Measurements from ENCODE around the gene ZNF821.
"Not testable (repeated sequence)": the region's sequence is repeated elsewhere in the genome, so short reads cannot be mapped to it uniquely, and the experiment has no call there.

ZNF821 gene, protein sequence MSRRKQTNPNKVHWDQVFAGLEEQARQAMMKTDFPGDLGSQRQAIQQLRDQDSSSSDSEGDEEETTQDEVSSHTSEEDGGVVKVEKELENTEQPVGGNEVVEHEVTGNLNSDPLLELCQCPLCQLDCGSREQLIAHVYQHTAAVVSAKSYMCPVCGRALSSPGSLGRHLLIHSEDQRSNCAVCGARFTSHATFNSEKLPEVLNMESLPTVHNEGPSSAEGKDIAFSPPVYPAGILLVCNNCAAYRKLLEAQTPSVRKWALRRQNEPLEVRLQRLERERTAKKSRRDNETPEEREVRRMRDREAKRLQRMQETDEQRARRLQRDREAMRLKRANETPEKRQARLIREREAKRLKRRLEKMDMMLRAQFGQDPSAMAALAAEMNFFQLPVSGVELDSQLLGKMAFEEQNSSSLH

DNA sequence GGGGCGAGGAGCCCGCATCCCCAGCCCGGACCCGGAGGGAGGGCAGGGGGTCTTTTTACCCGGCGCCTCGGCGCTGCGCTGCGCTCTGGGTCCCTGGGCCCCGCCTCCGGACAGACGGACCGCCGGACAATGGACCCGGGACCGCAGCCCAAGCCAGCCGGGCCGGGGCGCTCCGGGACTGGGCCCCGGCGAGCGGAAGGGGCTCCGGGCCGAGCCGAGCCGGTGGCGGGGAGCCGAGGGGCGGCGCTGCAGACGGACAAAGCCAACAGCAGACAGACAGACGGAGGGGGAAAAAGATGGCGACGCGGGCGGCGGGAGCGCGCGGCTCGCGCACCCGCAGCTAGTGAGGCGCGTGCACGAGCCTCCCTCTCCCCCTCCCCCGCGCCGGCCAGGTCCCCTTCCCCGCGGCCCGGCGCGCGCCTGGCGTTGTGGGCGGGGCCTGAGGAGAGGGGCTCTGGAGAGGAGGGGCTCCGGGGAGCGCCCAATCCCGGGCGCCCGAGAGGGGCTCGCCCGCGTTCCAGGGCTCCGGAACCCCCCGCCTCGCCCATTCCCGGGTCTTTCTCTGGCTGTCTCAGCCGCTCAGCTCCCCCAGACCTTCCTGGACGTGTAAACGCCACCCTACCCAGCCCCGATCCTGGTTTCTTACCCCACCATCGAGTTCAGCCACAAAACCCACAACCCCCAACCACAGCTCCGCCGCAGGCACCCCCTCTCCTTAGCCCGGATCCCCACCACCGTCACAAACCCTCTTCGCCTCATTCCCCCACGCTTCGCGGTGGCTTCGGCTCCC is at the start of gene ZNF821:
Gene ZNF821, minus strand, starts transcription at position 334 of the 790 bp plus-strand sequence. CDS start 4,236 bp downstream, outside the sequence.
- DNase-seq (ENCODE audit: low read depth in 2 of 2) = peak; percentile 41 to 51

DNA sequence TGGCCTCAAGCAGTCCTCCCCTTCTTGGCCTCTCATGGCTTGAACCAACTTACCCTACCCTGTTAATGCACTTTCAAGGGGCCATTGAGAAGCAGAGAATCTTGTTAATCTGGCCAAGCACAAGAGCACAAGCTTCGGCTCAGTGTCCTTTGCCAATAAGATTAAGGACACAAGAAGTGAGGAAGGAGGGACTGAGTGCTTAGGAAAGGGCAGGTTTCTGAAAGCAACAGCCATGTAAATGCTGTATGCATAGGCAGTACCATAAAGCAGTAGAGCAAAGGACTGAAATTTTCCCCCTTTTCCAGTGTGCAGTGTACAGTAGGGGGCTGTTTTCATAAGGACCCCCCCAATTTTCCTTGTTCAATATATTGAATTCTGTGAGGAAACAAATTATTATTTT is 49.0 kb upstream of the ZNF821 start:
- DNase-seq (ENCODE audit: low read depth in 2 of 2) = no peak

DNA sequence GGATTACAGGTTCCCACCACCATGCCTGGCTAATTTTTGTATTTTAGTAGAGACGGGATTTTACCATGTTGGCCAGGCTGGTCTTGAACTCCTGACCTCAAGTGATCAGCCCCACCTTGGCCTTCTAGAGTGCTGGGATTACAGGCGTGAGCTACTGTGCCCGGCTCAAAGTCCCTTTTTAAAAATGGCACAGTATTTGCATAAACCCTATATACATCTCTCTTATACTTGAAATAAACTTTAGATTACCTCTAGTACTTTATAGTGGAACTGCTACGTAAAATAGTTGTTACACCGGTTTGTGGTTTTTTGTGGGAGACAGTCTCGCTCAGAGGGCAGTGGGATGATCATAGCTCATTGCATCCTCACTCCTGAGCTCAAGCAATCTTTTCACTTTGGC is 47.6 kb upstream of the ZNF821 start:
- DNase-seq (ENCODE audit: low read depth in 2 of 2) = no peak

DNA sequence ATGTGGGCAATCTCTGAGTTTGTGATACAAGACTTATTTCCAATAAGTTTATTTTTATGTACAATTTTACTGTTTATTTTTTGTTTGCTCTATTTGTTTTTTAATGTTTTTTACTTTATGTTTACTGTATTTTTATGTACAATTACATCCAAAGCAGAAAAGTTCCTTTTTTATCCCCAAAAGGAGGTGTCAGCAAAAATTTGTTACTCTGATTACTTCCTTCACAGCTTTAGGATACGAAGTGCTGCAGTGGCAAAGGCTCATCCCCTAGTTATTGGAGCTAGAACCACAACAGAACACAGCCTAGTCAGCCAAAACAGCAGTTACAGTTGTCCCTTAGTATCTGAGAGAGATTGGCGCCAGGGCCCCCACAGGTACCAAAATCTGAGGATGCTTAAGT is 47.0 kb upstream of the ZNF821 start:
- no peak for DNase-seq (ENCODE audit: low read depth in 2 of 2)

DNA sequence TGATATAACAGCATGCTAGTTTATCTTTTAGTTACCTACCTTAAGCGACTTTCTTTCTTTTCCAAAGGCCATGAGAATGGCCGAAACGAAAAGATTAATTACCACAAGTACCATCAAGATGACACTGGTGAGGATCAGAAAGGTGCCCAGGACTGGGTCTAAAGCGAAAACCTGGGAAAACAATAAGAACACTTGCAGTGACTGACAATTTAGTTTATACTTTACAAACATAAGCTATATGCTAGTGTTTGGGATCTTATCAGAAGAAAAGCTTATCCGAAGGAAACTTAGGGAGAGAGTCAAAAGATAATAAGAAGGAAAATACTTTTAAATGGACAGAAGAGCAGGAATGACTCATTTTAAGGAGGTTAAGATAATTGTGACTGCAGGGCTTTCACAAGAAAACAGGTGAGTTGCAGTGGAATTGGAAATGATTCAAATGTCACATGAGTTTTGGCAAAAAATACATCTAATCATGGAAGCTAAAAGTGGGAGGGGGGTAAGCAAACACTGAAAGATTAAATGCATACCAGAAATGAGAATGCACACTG is 46.1 kb upstream of the ZNF821 start:
- no peak for DNase-seq (ENCODE audit: low read depth in 2 of 2)

DNA sequence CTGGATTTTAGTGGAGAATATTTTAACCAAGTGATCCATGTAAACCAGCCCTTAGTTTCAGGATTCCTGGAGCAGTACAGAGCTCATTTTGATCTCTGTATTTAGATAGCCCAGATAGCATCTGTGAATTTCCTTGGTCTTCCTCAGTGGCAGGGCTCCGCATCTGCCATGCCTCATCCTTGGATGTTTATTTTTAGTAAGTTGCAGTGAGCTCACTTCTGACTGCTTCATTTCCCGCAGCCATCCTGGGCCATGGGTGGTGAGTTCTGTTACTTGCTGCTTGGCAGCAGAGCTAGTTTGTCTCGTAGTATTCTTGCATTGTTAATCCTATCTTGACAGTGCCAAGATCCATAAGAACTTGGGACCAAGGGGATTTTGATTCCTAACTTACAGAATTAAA is 45.1 kb upstream of the ZNF821 start:
- DNase-seq (ENCODE audit: low read depth in 2 of 2) = no peak

DNA sequence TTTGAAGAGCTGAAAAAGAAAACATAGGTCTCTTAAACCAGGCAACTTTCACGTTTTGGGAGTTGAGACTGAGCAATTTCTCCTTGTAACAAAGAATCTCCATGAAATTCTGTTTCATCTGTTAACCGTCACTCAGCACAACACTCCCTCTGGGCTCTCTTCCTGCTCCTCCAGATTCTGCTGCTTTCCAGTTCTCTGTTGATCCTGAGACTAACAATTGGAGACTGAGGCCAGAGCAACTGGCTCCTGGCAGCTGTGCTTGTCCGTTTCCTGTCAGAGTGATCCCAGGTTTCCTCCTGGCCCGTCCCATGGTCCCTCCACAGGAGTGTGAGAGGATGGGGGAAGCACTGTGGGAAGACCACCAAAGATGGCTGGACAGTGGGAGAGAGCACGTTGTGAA is 43.8 kb upstream of the ZNF821 start:
- DNase-seq (ENCODE audit: low read depth in 2 of 2) = no peak

DNA sequence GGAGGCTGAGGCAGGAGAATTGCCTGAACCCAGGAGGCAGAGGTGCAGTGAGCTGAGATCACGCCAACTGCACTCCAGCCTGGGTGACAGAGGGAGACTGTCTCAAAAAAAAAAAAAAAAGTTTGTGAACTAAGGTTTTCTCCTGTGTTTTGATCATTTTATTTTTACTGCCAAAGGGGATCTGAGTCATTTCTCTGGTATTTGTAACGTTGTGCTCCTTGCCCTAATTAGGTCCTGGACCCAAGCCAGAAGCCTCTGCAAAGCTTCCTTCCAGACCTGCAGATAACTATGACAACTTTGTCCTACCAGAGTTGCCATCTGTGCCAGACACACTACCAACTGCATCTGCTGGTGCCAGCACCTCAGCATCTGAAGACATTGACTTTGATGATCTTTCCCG is 43.4 kb upstream of the ZNF821 start:
- DNase-seq (ENCODE audit: low read depth in 2 of 2) = no peak

DNA sequence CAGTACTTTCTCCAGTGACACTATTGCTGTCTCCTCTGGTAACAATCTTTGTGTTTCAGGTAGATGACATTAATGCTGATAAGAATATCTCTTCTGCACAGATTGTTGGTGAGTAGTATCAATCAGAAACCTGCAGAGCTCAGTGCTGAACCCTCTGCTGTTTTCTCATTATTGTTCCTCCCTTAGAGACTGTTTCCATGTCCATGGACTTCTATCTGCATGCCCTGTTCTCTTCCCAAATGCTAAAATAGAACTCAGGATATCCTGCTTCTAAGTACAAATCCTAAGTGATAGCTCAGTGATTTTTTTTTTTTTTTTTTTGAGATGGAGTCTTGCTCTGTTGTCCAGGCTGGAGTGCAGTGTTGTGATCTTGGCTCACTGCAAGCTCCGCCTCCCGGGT is 40.7 kb upstream of the ZNF821 start:
- DNase-seq (ENCODE audit: low read depth in 2 of 2) = no peak

DNA sequence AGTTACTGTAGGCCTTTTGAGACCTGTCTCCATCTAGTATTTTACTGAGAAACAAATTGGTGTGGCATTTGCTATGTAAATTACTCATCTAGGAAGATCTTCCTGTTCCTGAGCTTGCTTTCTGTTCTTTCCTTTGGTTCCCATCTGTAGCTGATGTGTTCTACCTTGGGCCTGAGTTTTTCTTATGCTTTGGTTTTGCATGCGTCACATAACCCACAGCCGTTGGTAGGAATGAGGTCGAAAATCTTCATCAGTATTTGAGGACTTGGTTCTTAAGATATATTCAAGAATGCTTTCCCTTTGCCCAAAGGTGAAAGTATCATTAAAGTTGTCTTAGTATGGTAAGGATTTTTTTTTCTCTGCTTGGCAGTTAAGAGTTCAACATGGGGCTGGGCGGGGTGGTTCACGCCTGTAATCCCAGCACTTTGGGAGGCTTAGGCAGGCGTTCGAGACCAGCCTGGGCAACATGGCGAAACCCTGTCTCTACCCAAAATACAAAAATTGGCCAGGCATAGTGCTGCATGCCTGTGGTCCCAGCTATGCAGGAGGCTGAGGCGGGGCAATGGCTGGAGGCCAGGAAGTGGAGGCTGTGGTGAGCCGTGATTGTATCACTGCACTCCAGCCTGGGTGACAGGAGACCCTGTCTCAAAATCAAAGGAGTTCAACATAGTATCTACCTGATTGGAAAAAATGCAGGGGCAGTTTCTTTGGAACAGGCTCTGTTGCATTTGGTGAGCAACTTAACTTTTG is 40.1 kb upstream of the ZNF821 start:
- DNase-seq (ENCODE audit: low read depth in 2 of 2) = no peak

DNA sequence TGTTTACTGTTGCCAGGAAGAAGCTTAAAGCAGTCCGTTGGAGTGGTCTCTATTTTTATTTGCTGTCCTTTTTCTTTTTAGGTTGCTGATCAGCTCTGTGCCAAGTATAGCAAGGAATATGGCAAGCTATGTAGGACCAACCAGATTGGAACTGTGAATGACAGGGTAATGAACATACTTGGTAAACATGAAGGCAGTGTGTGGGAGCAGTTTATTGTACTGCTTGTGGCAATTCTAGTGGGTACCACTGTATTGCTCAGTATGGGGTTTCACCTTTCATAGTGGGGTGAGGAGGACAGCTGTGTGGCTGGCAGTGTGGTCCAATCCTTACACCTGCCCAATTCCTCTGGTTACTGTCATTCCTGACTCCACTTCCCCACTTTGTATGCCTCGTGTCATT is 36.7 kb upstream of the ZNF821 start:
- no peak for DNase-seq (ENCODE audit: low read depth in 2 of 2)

DNA sequence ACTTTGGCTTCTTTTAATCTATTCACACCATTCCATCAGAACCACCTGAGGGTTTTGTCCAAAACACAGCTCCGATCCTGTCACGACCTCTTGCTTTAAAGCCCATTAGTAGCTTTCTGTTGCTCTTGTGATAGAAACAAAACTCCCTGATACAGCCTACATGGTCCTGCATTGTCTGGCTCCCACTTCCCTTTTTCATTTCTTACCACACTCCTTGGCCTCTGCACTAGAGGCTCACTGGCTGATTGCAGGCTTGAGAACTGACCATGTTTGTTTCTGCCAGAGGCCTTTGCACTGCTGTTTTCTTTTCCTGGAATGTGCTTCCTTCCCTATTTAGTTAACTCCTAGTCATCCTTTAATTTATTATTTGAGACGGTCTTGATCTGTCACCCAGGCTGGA is 35.1 kb upstream of the ZNF821 start:
- no peak for DNase-seq (ENCODE audit: low read depth in 2 of 2)

DNA sequence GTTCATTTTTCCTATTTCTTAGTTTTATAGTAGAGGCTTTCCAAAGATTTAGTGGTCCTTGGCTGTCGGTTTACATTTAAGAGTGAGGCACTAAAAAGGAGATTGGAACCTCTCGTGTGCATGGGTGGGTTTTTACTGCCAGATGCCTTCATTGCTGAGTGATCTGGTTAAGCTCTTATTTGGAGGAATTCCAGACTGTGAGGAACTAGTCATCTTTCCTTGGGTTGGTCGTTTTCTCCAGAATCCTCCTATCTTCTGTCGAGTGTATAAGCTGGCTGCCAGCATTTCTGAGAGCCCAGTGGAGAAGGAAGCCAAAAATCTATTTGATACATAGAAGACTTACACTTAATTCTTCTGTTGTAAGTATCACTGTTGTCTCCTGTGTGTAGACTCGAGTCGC is 33.9 kb upstream of the ZNF821 start:
- no peak for DNase-seq (ENCODE audit: low read depth in 2 of 2)

DNA sequence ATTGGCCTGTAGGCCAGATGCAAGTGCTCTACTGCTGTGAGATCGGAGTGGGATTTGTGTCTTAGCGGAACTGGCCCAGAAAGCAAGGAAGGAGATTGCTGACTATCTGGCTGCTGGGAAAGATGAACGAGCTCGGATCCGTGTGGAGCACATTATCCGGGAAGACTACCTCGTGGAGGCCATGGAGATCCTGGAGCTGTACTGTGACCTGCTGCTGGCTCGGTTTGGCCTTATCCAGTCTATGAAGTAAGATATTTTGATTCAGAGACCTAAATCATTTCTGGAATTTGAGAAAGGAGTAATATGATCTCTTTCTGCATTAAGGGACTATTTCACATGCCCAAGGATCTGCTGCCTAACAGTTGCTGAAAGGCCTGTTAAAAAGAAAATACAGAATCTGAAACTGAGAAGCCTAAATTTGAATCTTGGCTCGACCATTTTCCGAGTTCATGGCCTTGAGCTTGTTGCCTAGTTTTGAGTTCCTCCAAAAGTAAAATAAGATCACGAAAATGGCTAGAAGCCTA is 32.5 kb upstream of the ZNF821 start:
- no peak for DNase-seq (ENCODE audit: low read depth in 2 of 2)

DNA sequence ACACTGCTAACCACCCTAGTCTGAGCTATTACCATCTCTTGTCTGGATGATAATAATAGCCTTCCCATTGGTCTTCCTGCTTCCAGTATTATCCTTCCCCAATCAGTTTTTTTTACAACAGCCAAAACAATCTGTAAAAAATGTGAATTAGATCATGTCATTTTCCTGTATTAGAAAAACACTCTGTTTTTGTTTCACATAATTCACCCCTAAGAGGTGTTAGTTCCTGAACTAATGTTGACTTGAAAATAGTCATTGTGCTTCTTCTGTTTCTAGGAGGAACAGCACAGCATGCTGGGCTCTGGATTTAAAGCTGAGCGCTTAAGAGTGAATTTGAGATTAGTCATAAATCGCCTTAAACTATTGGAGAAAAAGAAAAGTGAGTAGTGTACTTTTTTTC is 31.4 kb upstream of the ZNF821 start:
- DNase-seq (ENCODE audit: low read depth in 2 of 2) = no peak

DNA sequence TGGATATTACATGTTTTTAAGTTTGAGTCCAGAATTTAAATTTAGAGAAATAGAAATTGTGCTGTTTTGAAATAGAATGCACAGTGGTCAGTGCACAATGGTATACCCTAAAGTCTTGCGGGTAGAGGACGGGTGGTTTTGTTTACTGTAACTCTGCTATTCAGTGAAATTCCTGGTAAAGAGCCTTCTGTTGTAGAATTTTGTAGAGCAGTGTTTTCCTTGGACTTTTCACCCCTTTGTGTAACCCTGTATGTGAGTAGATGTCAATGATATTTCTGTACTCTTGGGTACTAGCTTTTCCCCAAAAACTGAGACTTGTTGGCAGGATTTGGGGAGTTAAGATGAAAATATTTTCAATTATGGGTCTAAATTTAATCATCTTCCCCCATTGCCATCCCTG is 30.8 kb upstream of the ZNF821 start:
- DNase-seq (ENCODE audit: low read depth in 2 of 2) = no peak

DNA sequence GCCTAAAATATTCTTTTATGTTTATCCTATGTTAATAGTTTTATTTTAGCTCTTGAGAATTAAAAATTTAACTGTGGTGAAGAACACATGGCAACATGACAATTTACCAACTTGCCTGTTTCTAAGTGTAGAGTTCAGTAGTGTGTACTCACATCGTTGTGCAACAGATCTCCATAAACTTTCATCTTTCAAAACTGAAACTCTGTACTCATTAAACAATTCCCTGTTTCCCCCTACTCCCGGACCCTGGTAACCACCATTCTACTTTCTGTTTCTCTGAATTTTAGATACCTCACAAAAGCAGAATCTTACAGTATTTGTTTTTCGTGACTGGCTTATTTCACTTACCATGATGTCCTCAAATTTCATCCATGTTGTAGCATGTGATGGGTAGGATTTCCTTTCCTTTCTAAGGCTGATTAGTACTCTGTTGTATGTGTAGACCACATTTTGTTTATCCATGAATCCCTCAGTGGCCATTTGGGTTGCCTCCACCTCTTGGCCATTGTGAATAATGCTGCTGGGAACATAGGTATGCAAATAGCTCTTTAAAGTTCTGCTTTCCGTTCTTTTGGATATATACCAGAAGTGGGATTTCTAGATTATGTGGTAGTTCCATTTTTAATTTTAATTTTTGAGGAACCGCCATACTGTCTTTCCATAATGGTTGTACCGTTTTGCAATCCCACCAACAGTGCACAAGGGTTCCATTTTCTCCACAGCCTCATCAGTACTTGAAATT is 28.7 kb upstream of the ZNF821 start:
- no peak for DNase-seq (ENCODE audit: low read depth in 2 of 2)

DNA sequence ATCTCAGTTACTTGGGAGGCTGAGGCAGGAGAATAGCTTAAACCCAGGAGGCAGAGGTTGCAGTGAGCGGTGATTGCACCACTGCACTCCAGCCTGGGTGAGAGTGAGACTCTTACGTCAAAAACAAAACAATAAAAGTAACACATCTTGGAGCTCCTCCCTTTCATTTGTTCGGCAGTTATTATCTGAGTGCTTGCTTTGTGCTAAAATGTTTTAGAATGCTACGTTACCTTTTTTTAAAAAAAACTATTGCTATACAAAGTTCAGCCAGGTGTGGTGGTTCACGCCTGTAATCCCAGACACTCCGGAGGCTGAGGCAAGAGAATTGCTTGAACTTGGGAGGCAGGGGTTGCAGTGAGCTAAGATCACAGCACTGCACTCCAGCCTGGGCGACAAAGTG is 27.1 kb upstream of the ZNF821 start:
- DNase-seq (ENCODE audit: low read depth in 2 of 2) = no peak

DNA sequence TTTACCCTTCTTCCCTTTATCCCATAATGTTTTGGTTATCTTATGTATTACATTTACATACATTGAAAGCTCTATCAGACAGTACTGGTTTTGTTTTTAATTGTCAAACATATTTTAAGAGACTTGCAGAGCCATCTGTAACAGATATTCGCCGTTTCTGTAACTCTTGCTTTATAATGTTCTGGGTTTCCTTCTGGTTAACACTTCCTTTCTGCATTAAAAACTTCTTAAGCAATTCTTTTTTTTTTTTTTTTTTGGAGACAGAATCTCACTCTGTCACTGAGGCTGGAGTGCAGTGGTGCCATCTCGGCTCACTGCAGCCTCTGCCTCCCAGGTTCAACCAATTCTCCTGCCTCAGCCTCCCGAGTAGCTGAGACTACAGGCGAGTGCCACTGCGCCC is 21.8 kb upstream of the ZNF821 start:
- not testable (repeated sequence) for DNase-seq (ENCODE audit: low read depth in 2 of 2)

DNA sequence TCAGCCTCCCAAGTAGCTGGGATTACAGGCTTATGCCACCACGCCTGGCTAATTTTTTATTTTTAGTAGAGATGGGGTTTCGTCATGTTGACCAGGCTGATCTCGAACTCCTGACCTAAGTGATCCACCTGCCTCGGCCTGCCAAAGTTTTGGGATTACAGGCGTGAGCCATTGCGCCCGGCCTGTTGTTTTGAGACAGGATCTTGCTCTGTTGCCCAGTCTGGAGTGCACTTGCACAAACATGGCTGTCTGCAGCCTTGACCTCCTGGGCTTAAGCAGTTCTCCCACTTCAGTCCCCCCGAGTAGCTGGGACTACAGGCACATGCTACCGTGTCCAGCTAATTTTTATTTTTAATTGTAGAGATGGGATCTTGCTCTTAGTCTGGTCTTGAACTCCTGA is 20.3 kb upstream of the ZNF821 start:
- DNase-seq (ENCODE audit: low read depth in 2 of 2) = no peak

DNA sequence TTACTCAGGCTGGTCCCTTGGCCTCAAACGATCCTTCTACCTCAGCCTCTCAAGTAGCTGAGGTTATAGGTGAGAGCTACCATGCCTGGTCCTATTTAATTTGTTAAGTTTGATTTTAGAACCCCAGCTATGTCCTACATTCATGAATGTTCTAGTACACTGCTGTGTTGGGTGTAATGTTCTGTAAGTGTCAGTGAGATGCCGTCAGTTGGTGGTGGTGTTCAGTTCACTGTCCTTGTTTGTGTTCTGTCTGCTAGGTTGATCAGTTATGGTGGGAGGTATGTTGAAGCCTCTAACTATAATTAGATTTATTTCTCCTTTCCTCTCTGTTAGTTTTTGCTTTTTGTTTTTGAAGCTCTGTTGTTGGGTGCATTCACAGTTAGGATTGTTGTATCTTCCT is 19.6 kb upstream of the ZNF821 start:
- DNase-seq (ENCODE audit: low read depth in 2 of 2) = no peak

Measured in stimulated activated CD8-positive, alpha-beta memory T cell treated with anti-CD3 and anti-CD28 coated beads, Interleukin-2, amount 100 ng/mL, for 1 hour (primary cell).